ENCODE data around the gene RNF31. TPM values are rescaled to one million over a fixed set of nuclear protein-coding genes. Genes with fewer than 3 reads are reported as not detected.

RNF31 gene
- total RNA-seq, 4 donors from 2014 or later, result 21.7 to 54.8 (median 27.4) TPM

GRCh38 chr14:24171422-24172260 is 24.3 kb downstream of the RNF31 start, which contains the start of gene REC8:
Gene REC8, plus strand, starts transcription at chr14:24172080. Its CDS starts 473 bp downstream, at chr14:24172553.
- no peak for TF ChIP-seq CTCF (IDR thresholded peaks at IDR 0.05; ENCODE audit: low read depth)

- no peak for TF ChIP-seq CTCF (IDR thresholded peaks at IDR 0.05; ENCODE audit: low read depth)
These were observed 25.1 kb downstream of the RNF31 start for GRCh38 chr14:24172261-24172860.

- TF ChIP-seq CTCF (IDR thresholded peaks at IDR 0.05; ENCODE audit: low read depth), result no peak
These were observed 25.6 kb downstream of the RNF31 start for GRCh38 chr14:24172871-24173281.

- no peak for TF ChIP-seq CTCF (IDR thresholded peaks at IDR 0.05; ENCODE audit: low read depth)
These were observed 29.3 kb downstream of the RNF31 start for GRCh38 chr14:24176599-24176998.

GRCh38 chr14:24177041-24177825 is 29.9 kb downstream of the RNF31 start:
- no peak for TF ChIP-seq CTCF (IDR thresholded peaks at IDR 0.05; ENCODE audit: low read depth)

GRCh38 chr14:24177891-24178290 is 30.6 kb downstream of the RNF31 start:
- TF ChIP-seq CTCF (IDR thresholded peaks at IDR 0.05; ENCODE audit: low read depth), result no peak

All from subcutaneous adipose tissue (tissue), 4 donors.